GM20000 (cell line): Measurements from ENCODE around the gene TNRC18.
"Not testable (repeated sequence)": the region's sequence is repeated elsewhere in the genome, so short reads cannot be mapped to it uniquely, and the experiment has no call there.

ENCODE experiments used
- DNase-seq: peaks from one replicate; pipeline ENCODE4 v3.0.0; 2012; ENCODE audit warnings: low spot score
- TF ChIP-seq, protein P1 (sequence below): IDR thresholded peaks from 2 replicates; pipeline ENCODE4 v1.5.1; 2012; ENCODE audit warnings: mild to moderate bottlenecking, control low read depth; ENCODE audit errors: extremely low read depth, missing control alignments

TNRC18 gene

DNA sequence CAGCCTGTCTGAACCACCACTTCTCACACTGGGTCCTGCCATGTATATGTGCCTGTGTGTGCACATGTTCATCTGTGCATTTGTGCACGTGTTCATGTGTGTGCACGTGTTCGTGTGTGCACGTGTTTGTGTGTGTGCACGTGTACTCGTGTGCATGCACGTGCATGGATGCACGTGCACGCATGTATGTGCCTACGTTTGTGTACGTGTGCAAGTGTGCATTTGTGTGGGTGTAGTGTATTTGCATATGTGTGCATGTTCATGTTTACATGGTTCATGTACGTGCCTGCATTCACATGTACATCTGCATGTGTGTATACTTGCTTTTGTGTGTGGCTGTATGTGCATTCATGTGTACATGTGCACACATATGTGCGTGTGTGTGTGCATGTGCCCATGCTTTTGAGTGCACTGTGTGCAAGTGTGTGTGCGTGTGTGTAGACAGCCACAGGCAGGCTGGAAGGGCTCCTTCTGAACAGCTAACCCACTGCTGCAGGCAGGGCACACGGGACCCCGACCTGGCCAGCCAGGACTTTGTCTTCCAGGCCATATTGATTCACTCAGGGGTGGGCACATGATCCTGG lies 112.7 kb downstream of the TNRC18 start:
- TF ChIP-seq, protein P1, sequence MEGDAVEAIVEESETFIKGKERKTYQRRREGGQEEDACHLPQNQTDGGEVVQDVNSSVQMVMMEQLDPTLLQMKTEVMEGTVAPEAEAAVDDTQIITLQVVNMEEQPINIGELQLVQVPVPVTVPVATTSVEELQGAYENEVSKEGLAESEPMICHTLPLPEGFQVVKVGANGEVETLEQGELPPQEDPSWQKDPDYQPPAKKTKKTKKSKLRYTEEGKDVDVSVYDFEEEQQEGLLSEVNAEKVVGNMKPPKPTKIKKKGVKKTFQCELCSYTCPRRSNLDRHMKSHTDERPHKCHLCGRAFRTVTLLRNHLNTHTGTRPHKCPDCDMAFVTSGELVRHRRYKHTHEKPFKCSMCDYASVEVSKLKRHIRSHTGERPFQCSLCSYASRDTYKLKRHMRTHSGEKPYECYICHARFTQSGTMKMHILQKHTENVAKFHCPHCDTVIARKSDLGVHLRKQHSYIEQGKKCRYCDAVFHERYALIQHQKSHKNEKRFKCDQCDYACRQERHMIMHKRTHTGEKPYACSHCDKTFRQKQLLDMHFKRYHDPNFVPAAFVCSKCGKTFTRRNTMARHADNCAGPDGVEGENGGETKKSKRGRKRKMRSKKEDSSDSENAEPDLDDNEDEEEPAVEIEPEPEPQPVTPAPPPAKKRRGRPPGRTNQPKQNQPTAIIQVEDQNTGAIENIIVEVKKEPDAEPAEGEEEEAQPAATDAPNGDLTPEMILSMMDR: no peak
- no peak for DNase-seq

DNA sequence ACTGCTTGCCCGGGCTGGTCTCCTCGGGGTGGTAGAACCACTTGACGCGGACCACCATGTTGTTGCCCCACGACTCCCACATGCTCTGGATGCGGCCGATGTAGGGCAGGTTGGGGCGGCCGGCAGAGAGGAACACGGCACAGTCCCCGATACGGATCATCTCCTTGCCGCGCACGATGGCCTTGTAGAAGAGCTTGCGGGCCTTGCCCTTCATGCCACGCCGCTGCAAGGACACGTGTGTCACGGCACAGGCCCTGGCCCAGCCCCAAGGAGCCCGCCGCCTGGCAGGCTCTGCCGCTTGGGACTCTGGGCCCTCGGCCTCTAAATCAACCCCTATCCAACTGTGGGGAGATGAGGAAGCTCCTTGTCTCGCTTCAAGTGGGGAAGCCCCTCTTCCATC lies 114.5 kb downstream of the TNRC18 start:
- no peak for DNase-seq
- TF ChIP-seq, protein P1: no peak

DNA sequence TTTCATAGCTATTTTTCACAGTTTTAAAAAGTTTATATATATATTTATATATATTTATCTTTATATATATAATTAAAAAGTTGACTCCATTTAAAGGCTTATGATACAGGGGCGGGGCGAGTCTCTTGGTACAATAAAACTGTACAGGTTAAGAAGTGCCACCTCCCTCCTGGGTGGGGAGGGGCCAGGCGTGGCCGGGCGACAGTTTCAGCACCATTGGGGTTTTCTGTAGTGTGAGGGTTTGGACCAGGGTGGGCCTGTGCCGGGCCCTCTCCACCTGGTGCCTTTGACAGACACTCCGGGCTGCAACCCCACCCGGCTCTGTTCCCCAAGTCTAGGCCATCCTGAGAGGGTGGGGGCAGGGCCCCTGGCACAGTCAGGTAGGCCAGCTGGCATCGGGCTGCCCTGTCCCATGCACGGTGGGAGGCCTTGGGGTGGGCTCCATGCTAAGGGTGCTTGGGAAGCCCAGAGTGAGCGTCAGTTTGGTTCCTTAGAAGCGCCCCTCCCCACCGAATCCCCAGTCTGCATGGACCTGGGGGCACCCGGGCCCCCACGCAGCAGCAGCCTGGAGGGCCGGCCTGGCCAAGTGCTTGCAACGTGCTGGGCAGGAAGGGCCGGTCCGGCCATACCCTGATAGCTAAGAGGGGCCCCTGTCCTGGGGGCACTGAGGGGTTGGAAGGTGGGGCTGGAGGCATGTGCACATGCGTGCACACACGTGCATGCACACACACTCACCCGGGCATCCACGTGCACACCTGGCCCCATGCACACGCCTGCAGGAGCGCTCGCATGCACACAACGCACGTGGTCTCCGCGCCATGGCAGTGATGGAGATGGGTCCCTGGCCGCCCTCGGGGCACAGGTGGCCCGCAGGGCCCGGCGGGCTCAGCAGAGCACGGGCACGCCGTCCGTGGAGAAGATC lies 116.2 kb downstream of the TNRC18 start:
- not testable (repeated sequence) for DNase-seq

DNA sequence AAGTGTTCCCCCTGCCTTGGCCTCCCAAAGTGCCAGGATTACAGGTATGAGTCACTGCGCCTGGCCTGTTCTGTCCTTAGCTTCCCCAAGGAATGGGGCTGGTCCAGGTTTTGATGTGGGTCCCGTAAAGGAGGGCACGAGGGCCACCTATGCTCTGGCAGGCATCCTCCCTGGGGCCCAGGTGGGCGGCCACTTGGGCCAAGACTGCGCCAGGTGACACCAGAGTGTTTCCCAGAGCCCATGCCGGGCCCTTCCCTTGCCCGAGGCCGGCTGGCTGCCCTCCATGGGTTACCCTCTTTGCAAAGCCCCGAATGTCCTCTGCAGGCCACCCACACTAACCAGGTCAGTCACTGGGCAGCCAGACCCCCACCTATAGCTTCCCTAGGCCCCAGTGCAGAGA lies 118.6 kb downstream of the TNRC18 start:
- DNase-seq: not testable (repeated sequence)

DNA sequence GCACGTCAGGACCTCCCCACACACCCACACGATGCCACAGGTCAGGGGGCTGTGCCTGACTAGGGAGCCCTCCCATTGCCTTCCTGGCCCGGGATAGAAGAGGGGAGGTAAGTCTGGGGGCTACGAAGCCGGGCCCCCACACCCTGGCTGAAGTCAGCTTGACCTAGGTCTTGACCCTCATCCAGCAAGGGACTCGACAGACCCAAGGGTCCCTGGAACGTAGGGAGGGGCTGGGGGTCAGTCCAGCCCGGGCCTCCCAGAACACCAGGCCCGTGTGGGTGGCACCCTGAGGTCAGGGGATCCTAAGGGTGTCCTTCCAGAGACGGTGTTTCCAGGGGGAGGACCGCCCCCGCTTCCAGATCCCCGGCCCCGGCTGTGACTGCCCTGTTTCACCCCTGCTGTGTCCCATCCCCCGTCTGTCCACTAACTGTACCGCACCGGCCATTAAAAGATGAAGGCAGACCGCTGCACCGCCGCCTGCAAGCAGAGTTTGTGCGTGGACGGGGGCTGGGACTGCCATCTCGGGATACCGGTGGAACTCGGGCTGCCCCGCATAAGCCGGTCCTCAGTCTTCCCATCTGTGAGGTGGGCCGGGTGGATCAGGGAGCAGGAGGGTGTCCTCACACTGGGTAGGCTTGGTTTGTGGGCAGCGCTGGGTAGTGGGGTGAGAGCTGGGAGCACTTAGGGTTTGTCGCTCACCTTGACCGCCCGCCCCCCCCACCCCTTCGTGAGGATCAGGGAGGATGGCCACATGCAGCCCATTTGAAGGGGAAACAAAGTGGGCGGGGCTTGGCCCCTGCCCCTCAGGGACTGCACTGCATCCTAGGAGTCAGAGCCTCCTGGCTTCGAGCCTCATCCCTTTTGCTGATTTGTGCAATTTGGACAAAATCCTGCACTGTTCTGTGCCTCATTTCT lies 119.8 kb downstream of the TNRC18 start:
- no peak for DNase-seq
- TF ChIP-seq, protein P1: no peak

DNA sequence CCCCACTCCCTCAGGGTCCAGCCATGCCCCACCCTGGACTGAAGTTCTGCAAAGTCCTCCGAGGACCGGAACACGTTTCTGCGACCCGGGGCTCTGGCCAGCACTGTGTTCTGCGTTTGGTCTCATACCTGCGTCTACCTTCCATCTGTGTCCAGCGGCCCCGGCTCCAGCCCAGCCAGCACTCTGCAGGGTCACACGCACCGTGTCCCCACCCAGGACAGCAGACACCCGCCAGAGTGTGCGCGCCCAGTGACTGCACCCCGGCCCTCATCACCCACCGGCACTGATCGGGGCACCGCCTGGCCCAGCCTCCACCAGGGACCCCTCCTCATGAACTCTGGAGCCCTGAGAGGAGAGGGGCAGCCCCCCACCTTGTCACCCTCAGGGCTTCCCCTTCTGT lies 120.6 kb downstream of the TNRC18 start:
- no peak for DNase-seq
- TF ChIP-seq, protein P1: no peak

DNA sequence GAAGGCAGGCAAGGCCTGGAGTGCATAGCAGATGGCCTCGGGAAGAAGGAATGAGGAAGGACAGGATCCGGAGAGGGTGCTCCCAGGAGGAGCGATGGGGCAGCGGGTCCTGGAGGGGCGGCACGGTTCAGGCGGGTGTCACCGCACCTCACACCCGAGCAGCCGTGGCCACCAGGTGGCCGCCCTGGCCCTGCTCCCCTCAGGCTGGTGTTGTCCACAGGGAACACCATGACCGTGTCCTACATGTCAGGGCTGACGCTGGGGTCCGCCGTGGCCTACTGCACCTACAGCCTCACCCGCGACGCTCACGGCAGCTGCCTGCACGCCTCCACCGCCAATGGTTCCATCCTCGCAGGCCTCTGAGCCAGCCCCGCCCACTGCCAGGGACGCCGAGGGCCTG lies 121.1 kb downstream of the TNRC18 start:
- no peak for DNase-seq
- TF ChIP-seq, protein P1: no peak

DNA sequence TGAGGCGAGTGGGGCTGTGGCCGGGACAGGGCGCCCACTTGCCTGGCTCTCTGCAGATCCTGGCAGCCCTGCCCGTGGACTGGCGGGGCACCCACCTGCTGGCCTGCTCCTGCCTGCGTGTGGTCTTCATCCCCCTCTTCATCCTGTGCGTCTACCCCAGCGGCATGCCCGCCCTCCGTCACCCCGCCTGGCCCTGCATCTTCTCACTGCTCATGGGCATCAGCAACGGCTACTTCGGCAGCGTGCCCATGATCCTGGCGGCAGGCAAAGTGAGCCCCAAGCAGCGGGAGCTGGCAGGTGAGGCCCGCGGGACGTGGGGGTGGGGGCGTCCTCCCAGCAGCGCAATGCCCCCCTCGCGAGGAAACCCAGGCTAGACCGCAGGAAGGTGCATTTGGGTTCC lies 123.3 kb downstream of the TNRC18 start:
- no peak for DNase-seq
- TF ChIP-seq, protein P1: no peak
